HT-29 (cell line): ENCODE results near the gene SLX1A. TPM values are rescaled to one million over a fixed set of nuclear protein-coding genes. Genes with fewer than 3 reads are reported as not detected.
"Not testable (repeated sequence)": the region's sequence is repeated elsewhere in the genome, so short reads cannot be mapped to it uniquely, and the experiment has no call there.

Experiments
- DNase-seq: peaks from one replicate; pipeline ENCODE4 v3.0.0-alpha.2; 2015; ENCODE audit warnings: low spot score
- total RNA-seq: library from RNA; depleted of rRNA; stranded (reverse); fragments of >200 nt; shearing (Covaris generic); gene quantifications from 2 replicates; pipeline ENCODE4 v1.2.3, GENCODE V29; 2014

SLX1A gene
- total RNA-seq, 1 experiment from 2014 or later = 97.9 TPM

- DNase-seq = peak; percentile 14
These were observed 9.4 kb upstream of the SLX1A start for GRCh38 chr16:30184096-30184890.

- no peak for DNase-seq
These were observed 8.6 kb upstream of the SLX1A start for GRCh38 chr16:30184891-30185682.

- DNase-seq = no peak
These were observed 7.8 kb upstream of the SLX1A start for GRCh38 chr16:30185683-30186421.

GRCh38 chr16:30186444-30186781, 7.3 kb upstream of the SLX1A start:
- no peak for DNase-seq

- peak; percentile 75 for DNase-seq
These were observed 6.7 kb upstream of the SLX1A start for GRCh38 chr16:30186782-30187555.

- no peak for DNase-seq
These were observed 6.2 kb upstream of the SLX1A start for GRCh38 chr16:30187556-30187865.

- no peak for DNase-seq
These were observed 5.6 kb upstream of the SLX1A start for GRCh38 chr16:30187971-30188561.

GRCh38 chr16:30191158-30191557, 2.5 kb upstream of the SLX1A start:
- not testable (repeated sequence) for DNase-seq

GRCh38 chr16:30193098-30193497, 577 bp upstream of the SLX1A start:
- not testable (repeated sequence) for DNase-seq

GRCh38 chr16:30194172-30194925, 674 bp downstream of the SLX1A start:
- not testable (repeated sequence) for DNase-seq

GRCh38 chr16:30197001-30197400, 3.3 kb downstream of the SLX1A start:
- not testable (repeated sequence) for DNase-seq

GRCh38 chr16:30199049-30199448, 5.4 kb downstream of the SLX1A start, which contains the start of gene SULT1A3:
SULT1A3 (plus strand) TSS chr16:30199255; CDS start chr16:30200729, 1,474 bp downstream.
- not testable (repeated sequence) for DNase-seq

GRCh38 chr16:30199608-30200343, 6.1 kb downstream of the SLX1A start:
- not testable (repeated sequence) for DNase-seq

- not testable (repeated sequence) for DNase-seq
These were observed 12.0 kb downstream of the SLX1A start for GRCh38 chr16:30205541-30206236.

- not testable (repeated sequence) for DNase-seq
These were observed 12.6 kb downstream of the SLX1A start for GRCh38 chr16:30206252-30206651.

GRCh38 chr16:30207063-30207704, 13.5 kb downstream of the SLX1A start:
- not testable (repeated sequence) for DNase-seq

GRCh38 chr16:30209032-30209431, 15.4 kb downstream of the SLX1A start:
- not testable (repeated sequence) for DNase-seq

- not testable (repeated sequence) for DNase-seq
These were observed 17.7 kb downstream of the SLX1A start for GRCh38 chr16:30211414-30211813.
